Muscle of back (tissue), 13 donors: ENCODE data around the gene INPPL1. TPM values are rescaled to one million over a fixed set of nuclear protein-coding genes. Genes with fewer than 3 reads are reported as not detected.
A peak's percentile ranks its signal among the peaks of the same experiment; 100 is the strongest.
"Not testable (repeated sequence)": the region's sequence is repeated elsewhere in the genome, so short reads cannot be mapped to it uniquely, and the experiment has no call there.

Source experiments
- DNase-seq, 3 donors: peaks; one replicate each; pipeline versions ENCODE4 v3.0.0 to v3.0.0-alpha.2; 2013
- long read RNA-seq, 9 donors: transcript quantifications; one replicate each; lab custom pipeline, GENCODE V29; 2026
- polyA plus RNA-seq, 10 donors: library from polyadenylated mRNA; unstranded; fragments of 120-200 nt; gene quantifications; one replicate each; pipeline ENCODE4 v1.2.1, GENCODE V29; 2013; ENCODE audit not compliant: insufficient read length in 10 of 10

Gene INPPL1
- 100 to 1,000 TPM; 109 to 182 (median 141) TPM for polyA plus RNA-seq
- long read RNA-seq, donor 1, full-length matches to known transcripts, result 5 of 67 reads
- long read RNA-seq, donor 1, partial matches to known transcripts, result 62 of 67 reads
- long read RNA-seq, donor 1, other reads (novel, unspliced or antisense), result 0 of 67 reads
- long read RNA-seq, donor 2, full-length matches to known transcripts, result 7 of 58 reads
- long read RNA-seq, donor 2, partial matches to known transcripts, result 51 of 58 reads
- long read RNA-seq, donor 2, other reads (novel, unspliced or antisense), result 0 of 58 reads
- long read RNA-seq, donor 3, result 0 reads
- long read RNA-seq, donor 4, partial matches to known transcripts, result 26 of 27 reads
- long read RNA-seq, donor 4, other reads (novel, unspliced or antisense), result 0 of 27 reads
- long read RNA-seq, donor 5, partial matches to known transcripts, result 27 of 30 reads
- long read RNA-seq, donor 5, other reads (novel, unspliced or antisense), result 0 of 30 reads
- long read RNA-seq, donor 6, full-length matches to known transcripts, result 3 of 75 reads
- long read RNA-seq, donor 6, partial matches to known transcripts, result 72 of 75 reads
- long read RNA-seq, donor 6, other reads (novel, unspliced or antisense), result 0 of 75 reads
- long read RNA-seq, donor 7, full-length matches to known transcripts, result 5 of 42 reads
- long read RNA-seq, donor 7, partial matches to known transcripts, result 37 of 42 reads
- long read RNA-seq, donor 7, other reads (novel, unspliced or antisense), result 0 of 42 reads
- long read RNA-seq, donor 8, partial matches to known transcripts, result 7 of 8 reads
- long read RNA-seq, donor 8, other reads (novel, unspliced or antisense), result 0 of 8 reads
- long read RNA-seq, donor 9, partial matches to known transcripts, result 0 of 2 reads
- long read RNA-seq, donor 9, other reads (novel, unspliced or antisense), result 0 of 2 reads

DNA sequence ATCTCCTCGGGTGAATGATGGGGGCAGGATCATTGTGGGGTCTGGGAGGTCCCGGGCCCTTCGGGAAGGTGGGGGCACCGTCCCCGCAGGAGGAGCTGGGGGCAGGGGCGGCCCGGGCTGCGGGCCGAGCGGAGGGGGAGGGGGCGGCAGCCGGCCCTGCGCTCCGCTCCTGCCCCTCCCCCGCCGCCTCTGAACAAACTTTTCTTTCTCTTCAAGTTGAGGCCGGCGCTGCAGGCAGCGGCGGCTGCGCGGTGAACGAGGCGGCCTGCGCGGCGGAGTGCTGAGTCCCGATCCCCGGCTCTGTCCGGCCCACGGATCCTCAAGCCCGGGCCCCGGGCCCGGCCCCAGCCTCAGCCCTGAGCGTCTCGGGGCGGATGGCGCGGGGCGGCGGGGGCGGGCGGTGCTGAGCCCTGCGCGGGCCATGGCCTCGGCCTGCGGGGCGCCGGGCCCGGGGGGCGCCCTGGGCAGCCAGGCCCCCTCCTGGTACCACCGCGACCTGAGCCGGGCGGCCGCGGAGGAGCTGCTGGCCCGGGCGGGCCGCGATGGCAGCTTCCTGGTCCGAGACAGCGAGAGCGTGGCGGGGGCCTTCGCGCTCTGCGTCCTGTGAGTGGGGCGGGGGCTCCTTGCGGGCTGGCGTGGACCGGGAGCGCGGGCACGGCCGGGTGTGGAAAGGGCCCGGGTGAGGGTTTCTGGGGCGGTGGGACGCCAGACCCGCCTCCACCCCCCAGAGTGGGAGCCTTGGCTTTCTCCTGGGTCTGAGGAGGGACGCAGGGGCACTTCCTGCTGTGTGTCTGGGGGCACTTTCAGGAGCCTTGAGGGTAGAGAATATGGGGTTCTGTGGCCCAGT is at the start of gene INPPL1:
INPPL1 (plus strand) TSS at position 204 of the 847 bp plus-strand sequence; CDS start at position 422, 218 bp downstream.
- DNase-seq, result peak; percentile 33 to 82 (median 57)

DNA sequence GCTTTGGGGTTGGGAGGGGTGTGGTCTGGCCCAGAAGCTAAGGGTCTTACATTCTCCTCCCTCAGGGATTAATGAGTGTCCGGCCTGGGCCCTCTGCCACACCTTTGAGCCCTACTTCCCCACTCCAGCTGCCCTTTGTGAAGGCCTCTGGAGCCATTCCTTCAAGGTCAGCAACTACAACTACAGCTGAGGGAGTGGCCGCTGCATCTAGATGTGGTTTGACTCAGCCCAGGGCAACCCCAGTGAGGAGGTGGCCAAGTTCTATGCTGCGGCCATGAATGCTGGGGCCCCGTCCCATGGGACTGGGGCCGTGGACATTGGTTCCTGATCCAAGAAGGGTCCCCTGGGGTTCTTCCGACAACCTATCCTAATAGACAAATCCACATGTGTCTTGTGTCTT is 46.9 kb upstream of the INPPL1 start:
- DNase-seq, result no peak

- DNase-seq, result no peak
Measured at GRCh38 chr11:72179049-72179803, 45.3 kb upstream of the INPPL1 start.

GRCh38 chr11:72179804-72180396 is 44.7 kb upstream of the INPPL1 start:
- DNase-seq, result no peak

GRCh38 chr11:72180892-72181552 is 43.5 kb upstream of the INPPL1 start:
- DNase-seq, result not testable (repeated sequence)

- DNase-seq, result not testable (repeated sequence)
Measured at GRCh38 chr11:72181553-72181958, 43.0 kb upstream of the INPPL1 start.

DNA sequence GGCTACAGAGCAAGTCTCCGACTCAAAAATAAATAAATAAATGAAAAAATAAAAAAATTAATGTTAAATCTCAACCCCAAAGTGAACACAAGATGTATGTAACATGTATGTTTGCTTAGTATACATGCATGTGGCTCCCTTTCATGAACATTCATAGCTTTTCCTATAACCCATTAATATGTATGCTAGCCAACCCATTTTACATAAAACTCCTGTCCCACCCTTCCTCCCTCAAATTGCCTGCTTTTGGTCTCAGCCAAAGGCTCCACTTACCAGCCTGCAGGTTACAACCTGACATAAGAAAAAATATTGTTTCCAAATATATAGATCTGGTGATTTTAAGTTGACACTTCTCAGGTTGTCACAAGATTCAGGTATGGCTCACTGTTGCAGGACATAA is 36.3 kb upstream of the INPPL1 start:
- no peak for DNase-seq

DNA sequence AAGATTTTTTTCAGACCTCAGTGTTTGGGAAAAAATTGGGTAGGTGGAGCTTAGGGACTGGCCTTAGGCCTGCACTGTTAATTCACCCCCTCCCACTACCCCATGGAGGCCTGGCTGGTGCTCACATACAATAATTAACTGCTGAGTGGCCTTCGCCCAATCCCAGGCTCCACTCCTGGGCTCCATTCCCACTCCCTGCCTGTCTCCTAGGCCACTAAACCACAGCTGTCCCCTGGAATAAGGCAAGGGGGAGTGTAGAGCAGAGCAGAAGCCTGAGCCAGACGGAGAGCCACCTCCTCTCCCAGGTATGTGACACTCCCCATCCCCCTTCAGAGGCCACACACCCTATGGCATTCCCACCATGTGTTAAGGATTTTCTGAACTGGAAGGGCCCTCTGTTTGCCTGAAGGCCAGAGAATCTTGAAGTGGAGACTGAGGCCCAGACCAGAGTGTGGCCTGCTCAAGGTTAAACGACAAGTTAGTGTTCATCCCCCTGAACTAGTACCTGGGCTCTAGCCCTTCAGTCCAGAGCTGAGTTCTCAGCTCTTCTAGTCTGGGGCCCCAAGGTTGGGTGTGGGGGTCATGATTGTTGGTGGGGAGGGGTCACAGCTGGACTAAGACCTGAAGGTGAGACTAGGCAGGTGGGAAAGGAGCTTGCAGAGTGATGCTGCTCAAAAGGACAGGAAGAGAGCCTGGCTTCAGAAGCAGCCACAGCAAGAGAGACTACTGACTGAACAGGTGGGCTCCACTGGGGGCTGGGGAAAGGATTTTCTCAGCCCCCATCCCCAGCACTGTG is 34.9 kb upstream of the INPPL1 start:
- DNase-seq, result peak; percentile 24 to 40 (median 34)

- DNase-seq, result peak in 2 of 3 donors; percentile 6 to 13
Measured at GRCh38 chr11:72190631-72191071, 33.9 kb upstream of the INPPL1 start.

DNA sequence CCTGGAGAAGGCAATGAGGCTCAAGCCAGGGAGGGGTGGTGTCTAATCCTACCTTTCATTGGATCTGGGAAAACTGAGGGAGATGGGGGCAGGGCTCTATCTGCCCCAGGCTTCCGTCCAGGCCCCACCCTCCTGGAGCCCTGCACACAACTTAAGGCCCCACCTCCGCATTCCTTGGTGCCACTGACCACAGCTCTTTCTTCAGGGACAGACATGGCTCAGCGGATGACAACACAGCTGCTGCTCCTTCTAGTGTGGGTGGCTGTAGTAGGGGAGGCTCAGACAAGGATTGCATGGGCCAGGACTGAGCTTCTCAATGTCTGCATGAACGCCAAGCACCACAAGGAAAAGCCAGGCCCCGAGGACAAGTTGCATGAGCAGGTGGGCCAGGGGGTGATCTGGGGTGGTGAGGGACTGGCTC is 32.6 kb upstream of the INPPL1 start, which contains the start of gene FOLR1:
FOLR1 (plus strand) TSS at position 180 of the 421 bp plus-strand sequence; CDS start at position 214, 34 bp downstream.
- peak in 1 of 3 donors; percentile 16 for DNase-seq

- no peak for DNase-seq
Measured at GRCh38 chr11:72195518-72196270, 28.9 kb upstream of the INPPL1 start.

GRCh38 chr11:72201445-72201844 is 23.1 kb upstream of the INPPL1 start:
- DNase-seq, result not testable (repeated sequence)

DNA sequence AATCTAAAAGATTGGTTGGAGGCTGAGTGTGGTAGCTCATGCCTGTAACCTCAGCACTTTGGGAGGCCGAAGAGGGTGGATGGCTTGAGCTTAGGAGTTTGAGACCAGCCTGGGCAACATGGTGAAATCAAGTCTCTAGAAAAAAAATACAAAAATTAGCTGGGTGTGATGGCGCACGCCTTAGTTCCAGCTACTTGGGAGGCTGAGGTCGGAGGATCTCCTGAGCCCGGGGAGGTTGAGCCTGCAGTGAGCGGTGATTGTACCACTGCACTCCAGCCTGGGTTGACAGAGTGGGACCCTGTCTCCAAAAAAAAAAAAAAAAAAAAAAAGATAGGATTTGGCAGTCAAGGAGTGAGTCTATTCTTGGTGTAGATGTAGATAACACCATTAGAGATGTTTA is 22.0 kb upstream of the INPPL1 start:
- DNase-seq, result no peak

- no peak for DNase-seq
Measured at GRCh38 chr11:72203163-72203562, 21.4 kb upstream of the INPPL1 start.

- no peak for DNase-seq
Measured at GRCh38 chr11:72204886-72205285, 19.7 kb upstream of the INPPL1 start.

- not testable (repeated sequence) for DNase-seq
Measured at GRCh38 chr11:72206794-72207193, 17.8 kb upstream of the INPPL1 start.

- no peak for DNase-seq
Measured at GRCh38 chr11:72208281-72208680, 16.3 kb upstream of the INPPL1 start.

DNA sequence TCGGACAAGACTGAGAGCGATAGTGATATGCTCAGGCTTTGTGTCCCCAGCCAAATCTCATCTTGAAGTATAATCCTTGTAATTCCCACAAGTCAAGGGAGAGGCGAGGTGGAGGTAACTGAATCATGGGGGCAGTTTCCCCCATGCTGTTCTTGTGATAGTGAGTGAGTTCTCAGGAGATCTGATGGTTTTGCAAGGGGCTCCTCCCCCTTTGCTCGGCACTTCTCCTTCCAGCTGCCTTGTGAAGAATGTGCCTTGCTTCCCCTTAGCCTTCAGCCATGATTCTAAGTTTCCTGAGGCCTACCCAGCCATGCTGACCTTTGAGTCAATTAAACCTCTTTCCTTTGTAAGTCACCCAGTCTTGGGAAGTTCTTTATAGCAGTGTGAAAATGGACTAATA is 15.5 kb upstream of the INPPL1 start:
- no peak for DNase-seq
